Measurements from ENCODE around the gene B3GALT6.

Gene B3GALT6

DNA sequence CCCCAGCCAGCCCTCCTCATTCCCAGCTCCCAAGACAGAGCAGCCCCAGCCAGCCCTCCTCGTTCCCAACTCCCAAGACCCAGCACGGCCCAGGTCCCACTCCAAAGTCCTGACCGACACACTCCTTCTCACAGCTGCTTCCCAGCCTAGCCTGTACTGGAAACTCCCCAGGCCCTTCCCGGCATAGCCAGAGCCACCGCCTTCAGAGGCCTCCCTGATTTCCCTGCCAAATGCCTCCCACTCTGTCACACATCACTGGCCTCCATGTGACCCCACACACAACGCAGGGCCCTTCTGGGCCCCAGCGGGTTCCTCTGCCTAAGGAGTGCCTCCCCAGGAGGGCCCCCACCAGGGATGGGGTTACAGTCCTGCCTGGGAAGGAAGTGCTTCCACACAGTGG lies 38.8 kb downstream of the B3GALT6 start:
- no peak for DNase-seq

DNA sequence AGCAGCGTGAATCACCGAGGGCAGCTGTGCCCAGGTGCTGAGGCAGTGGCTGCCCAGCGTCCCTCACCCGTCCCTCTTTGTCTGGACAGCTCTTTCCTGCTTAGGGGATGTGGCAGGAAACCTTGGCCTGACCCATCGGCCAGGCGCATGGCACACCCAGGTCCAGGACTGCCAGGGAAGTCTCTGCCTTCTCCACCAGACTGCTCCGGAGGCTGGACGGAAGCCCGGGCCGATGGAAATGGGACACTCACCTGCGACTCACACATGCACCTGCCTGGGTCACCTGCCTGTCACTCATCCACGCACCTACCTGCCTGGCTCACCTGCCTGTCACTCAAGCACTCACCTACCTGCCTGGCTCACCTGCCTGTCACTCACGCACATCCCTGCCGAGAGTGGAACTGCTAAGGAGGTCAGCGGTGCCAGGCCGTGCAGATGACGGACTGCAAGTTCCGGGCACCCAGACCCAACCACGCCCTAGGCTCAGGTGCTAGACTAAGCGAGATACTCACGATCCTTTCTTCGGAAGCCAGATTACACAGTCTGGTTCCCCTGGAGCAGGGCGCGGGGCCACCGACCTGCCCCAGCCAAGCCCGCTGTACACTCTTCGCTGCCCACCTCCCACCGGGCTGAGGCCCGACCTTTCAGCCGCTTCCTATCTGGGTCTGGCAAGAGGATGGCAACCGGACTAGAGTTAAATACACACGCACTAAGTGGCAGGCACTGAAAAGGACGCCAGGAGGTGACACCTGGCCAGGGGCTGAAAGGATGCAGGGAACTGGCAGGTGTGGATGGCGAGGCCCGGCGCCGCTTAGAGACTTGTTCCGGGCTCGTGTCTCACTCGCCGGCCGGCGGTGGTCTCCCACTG lies 40.5 kb downstream of the B3GALT6 start:
- DNase-seq: no peak

DNA sequence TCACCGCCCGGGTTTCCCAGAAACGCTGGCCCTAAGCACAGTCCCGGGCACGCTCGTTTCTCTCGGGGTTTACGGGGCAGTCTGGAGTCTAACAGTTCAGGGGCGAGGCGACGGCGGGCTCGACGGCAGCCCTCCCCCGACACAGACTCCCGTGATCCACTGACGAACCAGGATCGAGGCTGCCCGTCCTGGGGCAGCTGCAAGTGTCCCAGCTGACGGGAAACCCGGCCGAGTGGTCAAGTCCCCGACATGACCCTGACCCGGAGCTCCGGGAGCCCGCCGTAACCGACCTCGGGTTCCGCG lies 41.1 kb downstream of the B3GALT6 start:
- DNase-seq: no peak

DNA sequence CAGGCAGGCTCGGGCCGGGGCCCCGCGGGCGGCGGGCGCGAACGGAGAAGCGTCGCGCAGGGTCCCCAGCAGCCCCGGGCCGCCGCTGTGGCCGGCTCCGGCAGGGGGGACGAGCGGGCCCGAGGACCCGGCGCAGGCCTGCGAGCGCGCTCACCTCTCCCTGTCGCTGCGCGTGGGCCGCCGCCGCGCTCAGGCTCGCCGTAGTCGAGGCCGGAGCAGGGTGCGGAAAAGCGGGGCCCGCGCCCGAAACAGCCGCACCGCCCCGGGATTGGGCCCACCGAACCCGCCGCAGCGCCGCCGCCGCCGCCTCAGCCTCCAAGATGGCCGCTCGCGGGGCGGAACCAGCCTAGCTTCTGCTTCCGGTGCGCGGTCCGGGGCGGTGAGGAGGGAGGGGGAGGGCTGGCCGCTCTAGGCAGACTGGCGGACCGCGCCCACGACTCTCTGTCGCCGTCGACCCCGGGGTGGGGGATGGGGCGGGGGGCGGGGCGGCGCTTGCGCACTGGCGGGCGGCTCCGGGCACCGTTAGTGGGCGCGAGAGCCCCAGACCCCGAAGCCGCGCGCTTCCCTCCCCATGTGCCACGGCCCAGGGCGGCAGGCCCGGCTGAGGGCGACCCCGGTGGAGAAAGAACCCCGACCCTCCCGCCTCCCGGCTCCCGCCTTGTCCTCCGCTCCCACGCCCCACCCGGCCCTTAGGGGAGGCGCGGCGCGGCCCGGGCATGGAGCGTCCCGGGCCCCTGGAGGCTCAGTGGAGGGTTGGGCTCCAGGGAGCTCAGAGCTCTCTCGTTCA lies 41.7 kb downstream of the B3GALT6 start, which contains the start of gene UBE2J2:
UBE2J2 (minus strand) TSS at position 343 of the 787 bp plus-strand sequence. CDS start 5,862 bp downstream, outside the sequence.
- DNase-seq: peak; percentile 96

DNA sequence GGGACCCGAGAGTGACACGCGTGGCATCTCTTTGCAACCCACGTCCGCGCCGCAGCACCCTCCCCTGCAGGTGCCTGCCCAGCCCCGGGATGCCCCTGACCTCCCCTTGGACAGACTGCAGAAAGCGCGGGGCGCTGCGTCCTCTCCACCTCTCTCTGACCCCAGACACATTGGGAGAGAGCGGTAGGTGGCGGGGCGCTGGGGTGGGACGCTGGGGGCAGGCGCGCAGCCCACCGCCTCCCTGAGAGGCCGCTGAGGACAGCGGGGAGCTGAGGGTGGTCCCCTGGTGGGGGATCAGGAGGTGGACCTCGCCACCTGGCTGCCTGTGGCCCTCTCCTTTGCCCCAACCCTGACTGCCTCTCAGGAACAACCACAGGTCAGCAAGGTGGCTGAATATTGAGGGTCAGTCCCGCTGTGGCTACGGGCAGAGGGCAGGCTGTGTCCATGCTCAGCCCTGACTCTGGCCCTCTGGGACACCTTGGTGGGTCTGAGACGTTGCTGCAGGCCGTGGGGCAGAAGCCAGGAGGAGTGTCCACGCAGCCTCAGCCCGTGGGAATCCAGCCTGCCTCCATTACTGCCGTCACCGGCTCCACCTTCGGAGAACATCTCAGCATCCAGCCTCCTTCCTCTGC lies 42.4 kb downstream of the B3GALT6 start:
- no peak for DNase-seq

DNA sequence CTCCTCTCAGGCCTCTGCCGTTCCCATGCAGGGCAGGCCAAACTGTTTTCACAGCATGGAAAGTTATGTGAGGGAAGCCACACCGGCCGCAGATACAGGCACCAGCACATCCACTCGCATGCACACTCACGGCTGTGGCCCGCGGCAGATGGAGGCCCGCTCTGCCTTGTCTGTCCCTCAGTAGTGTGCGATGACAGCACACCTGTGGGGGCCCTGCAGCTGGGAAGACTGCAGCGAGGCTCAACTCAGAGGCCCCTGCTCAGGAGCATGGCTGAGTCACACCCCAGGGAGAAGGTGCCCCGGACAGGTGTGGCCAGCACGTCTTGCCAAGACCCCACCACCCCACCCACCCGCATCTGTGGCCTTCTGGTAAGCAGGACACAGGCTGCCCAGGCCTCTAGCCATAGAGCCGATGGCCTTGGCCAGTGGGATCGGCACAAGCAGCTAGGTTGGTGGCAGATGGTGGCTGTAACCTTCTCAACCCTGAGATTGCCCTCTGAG lies 42.9 kb downstream of the B3GALT6 start:
- DNase-seq: no peak

DNA sequence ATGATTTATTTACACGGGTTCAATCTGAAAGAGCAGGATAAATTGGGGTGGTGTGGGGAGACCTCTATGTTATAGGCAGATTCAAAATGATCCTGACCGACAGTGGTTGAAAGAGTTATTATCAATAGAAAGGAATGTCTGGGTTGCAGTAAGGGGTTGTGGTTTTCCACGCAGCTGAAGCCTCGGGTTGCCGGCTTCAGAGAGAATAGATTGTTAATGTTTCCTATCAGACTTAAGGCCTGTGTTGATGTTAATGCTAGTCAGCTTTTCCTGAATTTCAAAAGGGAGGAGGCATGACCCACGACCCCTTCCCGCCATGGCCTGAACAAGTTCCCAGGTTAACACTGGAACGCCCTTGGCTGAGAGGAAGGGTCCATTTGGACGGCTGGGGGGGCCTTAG lies 43.8 kb downstream of the B3GALT6 start:
- DNase-seq: no peak

DNA sequence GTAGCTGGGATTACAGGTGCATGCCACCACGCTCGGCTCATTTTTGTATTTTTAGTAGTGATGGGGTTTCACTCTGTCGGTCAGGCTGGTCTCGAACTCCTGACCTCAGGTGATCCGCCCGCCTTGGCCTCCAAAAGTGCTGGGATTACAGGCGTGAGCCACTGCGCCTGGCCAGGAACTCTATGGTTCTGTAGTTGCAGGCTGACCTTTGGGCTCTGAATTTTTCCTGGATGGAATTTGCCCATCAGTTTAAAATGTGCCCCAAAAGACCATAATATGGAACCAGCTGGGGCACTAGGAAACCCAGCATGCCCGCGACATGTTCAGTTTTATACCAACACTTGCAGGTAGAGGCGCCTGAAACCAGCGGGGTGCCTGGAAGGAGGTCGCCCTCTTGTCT lies 46.6 kb downstream of the B3GALT6 start:
- no peak for DNase-seq

DNA sequence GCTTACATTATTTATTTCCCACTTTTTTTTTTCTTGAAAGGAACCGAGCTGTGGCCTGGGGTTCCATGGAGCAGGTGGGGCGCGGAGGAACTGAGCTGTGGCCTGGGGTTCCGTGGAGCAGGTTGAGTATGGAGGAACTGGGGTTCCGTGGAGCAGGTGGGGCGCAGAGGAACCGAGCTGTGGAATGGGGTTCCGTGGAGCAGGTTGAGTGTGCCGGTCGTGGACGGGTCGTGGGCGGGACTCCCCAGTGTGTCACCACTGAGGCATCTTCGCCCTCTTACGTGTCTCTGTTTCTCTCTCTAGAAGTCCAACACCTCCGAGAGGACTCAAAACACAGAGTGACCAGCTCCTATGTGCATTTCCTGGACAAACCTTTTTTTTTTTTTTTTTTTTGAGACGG lies 47.0 kb downstream of the B3GALT6 start:
- no peak for DNase-seq

DNA sequence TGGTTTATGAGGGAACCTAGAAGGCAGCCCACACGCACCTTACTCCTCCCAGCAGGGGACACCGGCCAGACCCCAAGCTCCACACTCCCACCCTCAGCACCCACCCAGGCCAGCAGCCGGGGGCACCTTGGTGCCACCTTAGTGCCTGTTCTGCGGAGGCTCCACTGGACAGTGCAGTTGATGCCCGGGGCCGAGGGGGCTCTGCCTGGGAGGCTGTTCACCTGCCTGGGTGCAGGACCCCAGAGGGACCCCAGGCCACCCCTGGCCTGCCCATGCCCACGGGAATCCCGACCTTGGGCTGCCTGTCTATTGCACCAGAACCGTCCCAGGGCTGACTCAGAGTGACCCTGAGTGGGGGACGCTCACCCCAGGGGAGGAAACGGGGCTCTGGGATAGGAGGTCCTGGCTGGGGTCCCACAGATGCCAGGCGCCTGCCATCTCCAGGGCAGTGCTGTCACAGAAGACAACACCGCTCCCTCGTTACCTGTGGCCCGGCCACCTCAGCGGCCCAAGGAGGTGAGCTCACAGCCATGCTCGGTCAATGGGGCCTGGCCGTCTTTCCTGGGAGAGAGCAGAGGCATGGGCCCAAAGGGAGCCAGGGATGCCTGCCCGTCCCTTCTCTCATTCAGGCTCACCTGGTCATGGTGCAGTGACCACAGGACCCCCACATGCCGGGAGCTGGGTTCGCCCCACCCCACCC lies 48.9 kb downstream of the B3GALT6 start:
- no peak for DNase-seq

DNA sequence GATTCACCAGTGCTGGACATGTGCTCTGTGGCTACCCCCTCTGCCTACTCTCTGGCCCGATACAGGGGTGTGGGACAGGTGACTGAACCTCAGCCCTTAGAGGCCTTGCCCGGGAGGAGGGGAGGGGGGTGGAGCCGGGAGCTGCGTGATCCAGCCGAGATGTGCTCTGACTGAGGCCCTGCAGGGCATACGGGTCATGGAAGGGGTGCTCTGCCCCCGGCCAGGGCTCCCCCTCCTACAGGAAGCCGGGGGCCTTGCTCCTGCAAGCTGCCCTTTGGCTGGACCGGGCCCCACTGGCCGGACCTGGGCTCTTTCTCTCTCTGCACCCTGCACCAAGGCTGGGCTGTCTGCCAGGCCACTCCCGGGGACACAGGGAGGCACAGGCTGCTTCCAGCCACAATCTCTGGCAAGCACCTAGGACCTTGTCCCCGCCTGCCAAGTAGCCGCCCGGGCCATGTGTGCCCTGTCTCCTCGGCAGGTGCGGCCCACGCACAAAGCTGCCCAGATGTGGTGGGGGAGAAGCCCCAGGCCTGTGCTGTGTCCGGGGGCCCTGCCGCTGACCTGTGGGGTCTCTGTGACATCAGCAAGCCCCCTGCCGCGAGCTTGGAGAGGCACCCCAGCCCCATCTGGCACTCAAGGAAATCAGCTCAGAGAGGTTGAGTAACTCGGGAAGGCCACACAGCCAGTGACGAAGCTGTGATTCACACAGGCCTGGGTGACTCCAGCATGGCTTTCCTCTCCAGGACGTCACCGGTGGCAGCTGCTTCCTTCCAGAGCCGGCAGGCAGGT lies 49.7 kb downstream of the B3GALT6 start:
- no peak for DNase-seq

DNA sequence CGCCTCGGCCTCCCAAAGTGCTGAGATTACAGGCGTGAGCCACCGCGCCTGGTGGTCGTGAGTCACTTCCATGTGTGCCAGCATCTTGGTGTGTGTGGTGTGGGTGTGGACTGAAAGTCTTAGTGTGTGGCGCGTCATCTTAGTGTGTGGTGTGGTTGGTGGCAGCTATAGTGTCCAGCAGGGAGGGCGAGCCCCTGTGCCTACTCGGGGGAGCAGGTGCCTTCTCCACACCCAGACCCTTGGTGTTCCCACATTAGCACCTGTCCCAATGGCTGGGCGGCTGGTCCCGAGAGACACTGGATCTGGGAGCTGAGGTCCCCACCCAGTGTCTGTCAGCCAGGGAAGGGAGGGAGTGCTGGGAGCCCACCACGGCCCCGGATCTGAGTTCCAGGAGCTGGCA lies 51.0 kb downstream of the B3GALT6 start:
- no peak for DNase-seq

DNA sequence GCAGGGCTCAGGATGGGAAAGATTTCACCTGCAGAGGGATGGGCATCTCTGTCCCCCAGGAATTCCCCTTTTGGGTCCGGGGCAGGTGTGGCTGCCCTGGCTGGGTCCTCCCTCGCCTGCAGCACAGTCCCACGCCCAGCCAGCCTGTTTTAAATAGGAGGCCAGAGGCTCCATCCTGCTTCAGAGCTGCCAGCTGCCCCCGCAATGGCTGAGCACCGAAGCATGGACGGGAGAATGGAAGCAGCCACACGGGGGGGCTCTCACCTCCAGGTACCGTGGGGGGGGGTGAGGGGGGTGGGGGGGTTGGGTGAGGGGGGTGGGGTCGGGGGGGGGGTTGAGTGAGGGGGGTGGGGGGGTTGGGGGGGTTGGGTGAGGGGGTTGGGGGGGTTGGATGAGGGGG lies 51.8 kb downstream of the B3GALT6 start:
- DNase-seq: no peak

All from activated CD8-positive, alpha-beta memory T cell treated with anti-CD3 and anti-CD28 coated beads for 24 hours (primary cell).